ACC112 (cell line): Measurements from ENCODE around the gene NFKB2.
A peak's percentile ranks its signal among the peaks of the same experiment; 100 is the strongest.

ENCODE experiments used
- H2AFZ ChIP-seq: fragments of 200-600 bp; sonication (generic); one replicate; pipeline ENCODE4 v1.6.0; 2017; ENCODE audit warnings: antibody characterized with exemption, low read length; ENCODE audit not compliant: unreplicated experiment
- H3K27ac ChIP-seq: fragments of 200-600 bp; sonication (generic); 2 replicates; pipeline ENCODE4 v1.5.1; 2014; ENCODE audit warnings: low read depth, mild to moderate bottlenecking, antibody characterized with exemption, low read length, moderate library complexity
- H3K27me3 ChIP-seq: fragments of 200-600 bp; sonication (generic); 2 replicates; pipeline ENCODE4 v1.6.1; 2014; ENCODE audit warnings: mild to moderate bottlenecking, antibody characterized with exemption, low read length, moderate library complexity, mixed read lengths; ENCODE audit not compliant: insufficient read depth
- H3K36me3 ChIP-seq: fragments of 200-600 bp; sonication (generic); 2 replicates; pipeline ENCODE4 v1.6.1; 2016; ENCODE audit warnings: mild to moderate bottlenecking, antibody characterized with exemption, low read length, moderate library complexity, mixed read lengths; ENCODE audit not compliant: insufficient read depth
- H3K4me1 ChIP-seq: fragments of 200-600 bp; sonication (generic); one replicate; pipeline ENCODE4 v1.6.1; 2016; ENCODE audit warnings: low read length, mixed read lengths; ENCODE audit not compliant: insufficient read depth, unreplicated experiment, control insufficient read depth
- H3K4me3 ChIP-seq: fragments of 200-600 bp; sonication (generic); 2 replicates; pipeline ENCODE4 v1.5.1; 2014; ENCODE audit warnings: mild to moderate bottlenecking, low read depth, low read length
- H3K79me2 ChIP-seq: fragments of 200-600 bp; sonication (generic); one replicate; pipeline ENCODE4 v1.6.0; 2016; ENCODE audit warnings: low read length; ENCODE audit not compliant: control insufficient read depth, unreplicated experiment, insufficient read depth

The NFKB2 gene

DNA sequence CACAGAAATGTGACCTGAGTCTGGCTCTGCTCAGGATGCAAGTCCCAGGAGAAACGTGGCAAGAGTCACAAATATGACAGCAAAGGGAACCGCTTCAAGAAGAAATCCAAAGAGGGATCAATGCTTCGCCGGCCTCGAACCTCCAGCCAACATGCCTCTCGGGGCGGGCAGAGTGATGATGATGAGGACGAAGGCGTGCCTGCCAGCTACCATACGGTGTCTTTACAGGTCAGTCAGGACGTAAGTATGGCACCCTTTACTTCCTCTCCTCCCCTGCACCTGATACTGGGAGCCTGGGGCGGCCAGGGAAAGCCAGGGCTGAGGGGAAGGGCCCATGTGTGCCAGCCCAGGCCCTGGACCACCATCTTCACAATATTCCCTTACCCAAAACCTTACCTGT, 18.6 kb upstream of the NFKB2 start:
- no peak overlapping the region for H2AFZ ChIP-seq
- H3K36me3 ChIP-seq: peaks cover 19% of the 10 kb centered on the region
- H3K4me1 ChIP-seq: no peaks in the 10 kb centered on the region
- no peaks in the 10 kb centered on the region for H3K79me2 ChIP-seq
- H3K27ac ChIP-seq: no peak overlapping the region
- no peak overlapping the region for H3K4me3 ChIP-seq
- no peaks in the 10 kb centered on the region for H3K27me3 ChIP-seq

DNA sequence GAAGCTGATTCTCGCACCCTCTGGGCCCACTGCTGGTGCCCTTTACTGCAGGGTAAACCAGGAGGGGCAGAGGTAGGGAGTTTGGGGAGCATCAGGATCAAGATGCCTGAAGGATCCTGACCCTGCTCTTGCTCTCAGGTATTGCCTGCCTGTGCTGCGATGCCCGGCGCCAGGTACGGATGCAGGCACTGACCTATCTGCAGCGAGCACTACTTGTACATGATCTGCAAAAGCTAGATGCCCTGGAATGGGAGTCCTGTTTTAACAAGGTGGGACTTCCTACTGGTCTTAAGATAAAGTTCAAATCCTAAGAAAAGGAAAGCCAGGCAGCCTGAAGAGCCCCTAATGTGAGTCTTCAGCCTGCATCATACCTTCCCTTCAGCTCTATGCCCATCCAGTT, 16.1 kb upstream of the NFKB2 start:
- H3K4me3 ChIP-seq: no peak overlapping the region
- H3K4me1 ChIP-seq: no peaks in the 10 kb centered on the region
- H3K36me3 ChIP-seq: peaks cover 12% of the 10 kb centered on the region; the same call in 1 of the 2 replicates
- H3K79me2 ChIP-seq: no peaks in the 10 kb centered on the region
- no peak overlapping the region for H3K27ac ChIP-seq
- H3K27me3 ChIP-seq: no peaks in the 10 kb centered on the region
- no peak overlapping the region for H2AFZ ChIP-seq

DNA sequence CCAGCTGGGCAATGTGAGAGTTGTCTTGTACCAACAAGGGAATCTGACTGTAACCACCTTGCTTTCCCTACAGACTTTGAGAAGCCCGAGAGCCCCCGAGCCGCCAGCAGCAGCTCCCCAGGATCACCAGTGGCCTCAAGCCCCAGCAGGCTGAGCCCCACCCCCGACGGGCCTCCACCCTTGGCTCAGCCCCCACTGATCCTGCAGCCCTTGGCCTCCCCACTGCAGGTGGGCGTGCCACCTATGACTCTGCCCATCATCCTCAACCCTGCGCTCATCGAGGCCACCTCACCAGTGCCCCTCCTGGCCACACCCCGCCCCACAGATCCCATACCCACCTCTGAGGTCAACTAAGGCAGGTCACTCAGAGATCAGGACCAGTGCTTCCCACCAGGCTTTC, 13.5 kb upstream of the NFKB2 start:
- Histone ChIP-seq H3K4me1 (no peaks in the 10 kb centered on the region), H3K27me3 (no peaks in the 10 kb centered on the region), H3K79me2 (no peaks in the 10 kb centered on the region), H3K36me3 (peaks cover 12% of the 10 kb centered on the region; the same call in 1 of the 2 replicates), H2AFZ (no peak overlapping the region), H3K4me3 (no peak overlapping the region), H3K27ac (no peak overlapping the region)

DNA sequence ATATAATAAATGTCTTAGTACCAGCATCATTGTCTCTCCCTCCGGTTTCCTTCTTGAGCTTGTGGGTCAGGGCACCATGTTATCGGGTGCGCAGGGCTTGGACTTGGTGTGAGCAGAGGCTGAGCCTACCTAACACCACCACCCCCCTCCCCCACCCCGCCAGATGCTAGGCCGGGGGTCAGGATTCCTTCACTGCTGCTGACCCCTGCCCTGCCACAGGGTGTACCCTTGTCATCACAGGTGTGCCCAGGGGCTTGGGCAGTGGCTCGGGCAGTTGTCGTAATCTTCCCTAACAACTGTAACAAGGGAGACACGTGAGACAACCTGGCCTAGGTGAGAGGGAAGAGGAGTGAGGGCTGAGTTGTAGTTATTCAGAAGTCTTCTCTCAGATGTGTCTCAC, 12.6 kb upstream of the NFKB2 start:
- Histone ChIP-seq H3K27ac (no peak overlapping the region), H3K27me3 (no peaks in the 10 kb centered on the region), H3K4me1 (no peaks in the 10 kb centered on the region), H3K79me2 (no peaks in the 10 kb centered on the region), H3K4me3 (no peak overlapping the region), H2AFZ (no peak overlapping the region), H3K36me3 (peaks cover 12% of the 10 kb centered on the region; the same call in 1 of the 2 replicates)

DNA sequence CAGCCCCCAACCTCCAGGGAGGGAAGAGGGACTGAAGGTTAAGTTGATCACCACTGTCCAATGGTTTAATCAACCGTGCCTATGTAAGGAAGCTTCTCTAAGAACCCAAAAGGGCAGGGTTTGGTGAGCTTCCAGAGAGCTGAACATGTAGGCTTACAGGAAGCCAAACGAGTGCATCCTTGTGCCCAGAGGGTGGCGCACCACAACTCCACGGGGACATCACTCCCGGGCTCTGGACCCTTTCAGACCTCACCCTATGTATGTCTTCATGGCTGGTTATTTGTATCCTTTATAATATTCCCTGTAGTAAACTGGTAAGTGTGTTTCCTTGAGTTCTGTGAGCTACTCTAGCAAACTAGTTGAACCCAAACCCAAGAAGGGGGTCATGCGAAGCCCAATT, 11.5 kb upstream of the NFKB2 start:
- Histone ChIP-seq H2AFZ (no peak overlapping the region), H3K4me3 (no peak overlapping the region), H3K4me1 (no peaks in the 10 kb centered on the region), H3K79me2 (no peaks in the 10 kb centered on the region), H3K36me3 (peaks cover 12% of the 10 kb centered on the region; the same call in 1 of the 2 replicates), H3K27ac (no peak overlapping the region), H3K27me3 (no peaks in the 10 kb centered on the region)

DNA sequence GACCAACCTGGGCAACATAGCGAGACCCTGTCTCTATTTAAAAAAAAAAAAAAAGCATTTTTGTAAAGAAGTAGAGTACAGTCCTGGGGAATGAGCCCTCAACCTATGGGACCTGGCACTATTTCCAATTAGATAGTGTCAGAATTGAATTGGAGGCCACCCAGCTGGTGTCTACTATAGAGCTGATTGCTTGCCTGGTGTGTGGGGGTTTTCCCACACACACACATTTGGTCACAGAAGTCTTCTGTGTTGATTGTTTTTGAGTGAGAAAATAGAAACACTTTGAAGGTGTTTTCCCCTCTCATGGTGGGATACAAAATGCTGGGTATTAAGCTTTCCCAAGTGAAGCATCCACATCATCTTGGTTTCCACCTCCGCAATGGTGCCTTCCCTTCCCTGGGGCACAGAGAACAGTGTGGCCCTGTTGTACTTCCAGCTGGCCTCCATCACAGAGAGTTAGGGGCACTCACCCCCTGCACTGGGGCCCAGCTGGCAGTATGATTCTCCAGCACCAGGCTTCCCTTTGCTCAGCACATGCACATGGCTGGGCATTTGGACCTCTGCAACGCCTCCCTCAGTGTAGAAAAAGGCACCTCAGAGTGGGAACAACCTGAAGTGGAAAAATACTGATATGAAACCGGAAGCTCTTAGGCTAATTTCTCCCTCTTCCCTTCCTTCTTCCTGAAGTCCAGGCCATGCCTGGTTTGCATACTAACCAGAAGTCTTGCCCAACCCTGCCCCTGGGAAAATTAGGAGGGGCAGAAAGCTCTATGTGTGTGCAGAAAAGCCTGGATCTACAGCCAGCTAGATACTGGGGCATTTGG, 10.7 kb upstream of the NFKB2 start:
- H3K79me2 ChIP-seq: no peaks in the 10 kb centered on the region
- peaks cover 12% of the 10 kb centered on the region; the same call in 1 of the 2 replicates for H3K36me3 ChIP-seq
- H3K27me3 ChIP-seq: no peaks in the 10 kb centered on the region
- H3K27ac ChIP-seq: no peak overlapping the region
- H2AFZ ChIP-seq: no peak overlapping the region
- H3K4me3 ChIP-seq: no peak overlapping the region
- H3K4me1 ChIP-seq: no peaks in the 10 kb centered on the region

DNA sequence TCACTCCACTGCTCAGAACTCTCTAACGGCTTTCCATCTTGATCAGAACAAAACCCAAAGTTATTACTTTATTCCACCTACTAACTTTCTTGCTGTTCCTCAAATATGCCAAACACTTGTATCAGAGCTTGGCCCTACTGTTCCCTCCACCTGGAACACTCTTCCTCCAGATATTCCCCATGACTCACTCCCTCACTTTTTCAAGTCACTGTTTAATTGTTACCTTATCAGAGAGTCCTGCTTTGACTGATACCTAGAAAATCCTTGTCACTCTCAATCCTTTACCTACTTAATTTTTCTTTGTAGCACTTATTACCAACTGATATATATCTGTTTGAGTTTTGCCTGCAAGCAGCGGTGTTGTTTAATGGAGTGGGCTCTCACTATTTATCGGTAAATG, 5.6 kb upstream of the NFKB2 start:
- H3K27me3 ChIP-seq: no peaks in the 10 kb centered on the region

DNA sequence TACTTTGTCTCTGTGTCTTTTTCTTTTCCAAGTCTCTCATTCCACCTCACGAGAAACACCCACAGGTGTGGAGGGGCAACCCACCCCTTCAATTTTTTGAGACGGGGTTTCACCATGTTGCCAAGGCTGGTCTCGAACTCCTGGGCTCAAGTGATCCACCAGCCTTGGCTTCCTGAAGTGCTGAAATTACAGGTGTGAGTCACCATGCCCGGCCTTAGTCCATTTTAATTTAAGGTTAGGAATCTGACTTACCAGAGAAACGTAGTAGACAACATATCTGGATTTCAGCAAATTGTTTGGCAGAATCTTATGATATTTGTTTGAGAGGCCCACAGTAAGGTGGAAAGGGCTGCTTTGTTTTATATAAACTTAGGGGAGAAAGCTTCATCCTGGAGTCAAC, 3.2 kb upstream of the NFKB2 start:
- Histone ChIP-seq H2AFZ (no peak overlapping the region), H3K27ac (no peak overlapping the region), H3K4me1 (peaks cover 10% of the 10 kb centered on the region), H3K4me3 (no peak overlapping the region), H3K79me2 (peaks cover 10% of the 10 kb centered on the region), H3K27me3 (no peaks in the 10 kb centered on the region), H3K36me3 (no peaks in the 10 kb centered on the region)

More for the DNA sequence above, 5.6 kb upstream of the NFKB2 start:
- H3K36me3 ChIP-seq: no peaks in the 10 kb centered on the region
- no peak overlapping the region for H3K4me3 ChIP-seq
- H3K4me1 ChIP-seq: no peaks in the 10 kb centered on the region
- no peak overlapping the region for H3K27ac ChIP-seq
- no peaks in the 10 kb centered on the region for H3K79me2 ChIP-seq
- H2AFZ ChIP-seq: no peak overlapping the region

DNA sequence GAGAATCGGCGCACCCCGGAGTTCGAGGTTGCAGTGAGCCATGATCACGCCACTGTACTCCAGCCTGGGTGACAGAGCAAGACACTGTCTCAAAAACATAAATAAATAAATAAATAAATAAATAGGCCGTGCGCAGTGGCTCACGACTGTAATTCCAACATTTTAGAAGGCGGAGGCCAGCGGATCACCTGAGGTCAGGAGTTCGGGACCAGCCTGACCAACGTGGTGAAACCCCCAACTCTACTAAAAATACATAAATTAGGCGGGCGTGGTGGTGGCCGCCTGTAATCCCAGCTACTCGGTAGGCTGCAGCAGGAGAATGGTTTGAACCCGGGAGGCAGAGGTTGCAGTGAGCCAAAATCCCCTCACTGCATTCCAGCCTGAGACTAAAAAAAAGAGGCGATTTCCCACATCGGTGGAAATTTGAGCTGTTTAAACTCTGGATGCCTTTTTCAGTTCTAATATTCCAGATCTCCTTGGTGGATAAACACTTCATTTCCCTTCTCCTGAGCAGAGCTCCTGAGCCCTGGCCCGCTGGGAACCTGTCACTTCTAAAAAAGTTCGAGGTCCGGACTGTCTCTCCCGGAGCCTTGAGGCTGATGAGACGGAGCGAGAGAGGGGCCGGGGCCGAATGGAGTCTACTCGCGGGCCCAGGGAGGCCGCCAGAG, 2.0 kb upstream of the NFKB2 start:
- no peak overlapping the region for H2AFZ ChIP-seq
- H3K36me3 ChIP-seq: no peaks in the 10 kb centered on the region
- H3K27ac ChIP-seq: peak overlapping the region; percentile 95
- peaks cover 10% of the 10 kb centered on the region for H3K4me1 ChIP-seq
- peaks cover 10% of the 10 kb centered on the region for H3K79me2 ChIP-seq
- H3K4me3 ChIP-seq: peak overlapping the region; percentile 95
- H3K27me3 ChIP-seq: no peaks in the 10 kb centered on the region

DNA sequence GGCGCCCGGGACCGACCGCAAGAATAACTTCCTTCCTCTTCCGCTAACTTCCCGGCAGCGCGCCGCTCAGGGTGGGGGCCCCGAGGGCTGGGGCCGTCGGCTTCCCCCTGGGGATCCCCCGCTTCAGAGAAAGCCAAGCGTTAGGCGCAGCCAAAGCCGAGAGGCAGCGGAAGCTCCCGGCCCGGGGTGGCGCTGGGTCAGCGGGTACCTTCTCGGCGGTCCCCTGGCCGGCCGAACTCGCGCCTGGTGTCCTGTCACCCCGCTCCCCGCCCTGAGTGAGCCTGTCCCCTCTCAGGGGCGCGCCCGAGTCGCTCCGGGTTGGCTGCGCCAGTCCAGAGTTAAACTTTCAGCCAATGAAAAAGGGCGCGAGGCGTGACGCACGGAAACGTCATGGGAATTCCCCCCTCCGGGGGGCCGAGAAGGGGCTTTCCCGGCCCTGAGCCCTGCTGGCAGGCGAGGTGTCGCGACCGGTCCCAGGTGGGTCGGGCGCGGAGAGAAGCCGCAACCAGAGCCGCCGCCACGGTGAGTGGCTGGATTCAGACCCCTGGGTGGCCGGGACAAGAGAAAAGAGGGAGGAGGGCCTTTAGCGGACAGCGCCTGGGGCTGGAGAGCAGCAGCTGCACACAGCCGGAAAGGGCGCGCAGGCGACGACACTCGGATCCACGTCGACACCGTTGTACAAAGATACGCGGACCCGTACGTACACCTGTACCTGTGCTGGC, 1.3 kb upstream of the NFKB2 start:
- Histone ChIP-seq H3K79me2 (peaks cover 10% of the 10 kb centered on the region), H3K27ac (peak overlapping the region; percentile 95), H3K36me3 (no peaks in the 10 kb centered on the region), H3K4me3 (peak overlapping the region; percentile 95), H3K27me3 (no peaks in the 10 kb centered on the region), H3K4me1 (peaks cover 13% of the 10 kb centered on the region), H2AFZ (no peak overlapping the region)
